Stimulated activated CD8-positive, alpha-beta memory T cell treated with anti-CD3 and anti-CD28 coated beads, Interleukin-4, amount 100 ng/mL, for 4 hours (primary cell): ENCODE results near the gene KDM4C.

Source experiments
- DNase-seq, 2 donors: peaks; one replicate each; pipeline ENCODE4 v3.0.0-alpha.2; 2020; ENCODE audit warnings: low read depth in 2 of 2, low spot score in 1 of 2

Gene KDM4C

GRCh38 chr9:6899274-6899673 lies 141.5 kb downstream of the KDM4C start:
- DNase-seq = no peak

GRCh38 chr9:6900440-6900883 lies 142.7 kb downstream of the KDM4C start:
- DNase-seq = no peak

- DNase-seq = no peak
Observed at GRCh38 chr9:6901180-6901579, 143.4 kb downstream of the KDM4C start.

GRCh38 chr9:6902423-6902822 lies 144.7 kb downstream of the KDM4C start:
- no peak for DNase-seq

- DNase-seq = no peak
Observed at GRCh38 chr9:6904371-6904770, 146.6 kb downstream of the KDM4C start.

GRCh38 chr9:6905850-6906375 lies 148.1 kb downstream of the KDM4C start:
- DNase-seq = no peak

GRCh38 chr9:6907772-6908381 lies 150.1 kb downstream of the KDM4C start:
- no peak for DNase-seq

GRCh38 chr9:6909181-6909580 lies 151.4 kb downstream of the KDM4C start:
- DNase-seq = no peak

GRCh38 chr9:6910032-6910431 lies 152.3 kb downstream of the KDM4C start:
- no peak for DNase-seq

- DNase-seq = no peak
Observed at GRCh38 chr9:6910497-6910896, 152.7 kb downstream of the KDM4C start.

GRCh38 chr9:6911901-6912638 lies 154.3 kb downstream of the KDM4C start:
- no peak for DNase-seq

- DNase-seq = no peak
Observed at GRCh38 chr9:6915635-6916034, 157.9 kb downstream of the KDM4C start.

GRCh38 chr9:6917162-6917561 lies 159.4 kb downstream of the KDM4C start:
- no peak for DNase-seq

- DNase-seq = no peak
Observed at GRCh38 chr9:6920041-6920440, 162.3 kb downstream of the KDM4C start.

GRCh38 chr9:6921315-6921714 lies 163.5 kb downstream of the KDM4C start:
- no peak for DNase-seq

GRCh38 chr9:6922124-6922676 lies 164.4 kb downstream of the KDM4C start:
- DNase-seq = no peak

GRCh38 chr9:6922680-6923079 lies 164.9 kb downstream of the KDM4C start:
- no peak for DNase-seq

GRCh38 chr9:6923086-6923485 lies 165.3 kb downstream of the KDM4C start:
- no peak for DNase-seq

- no peak for DNase-seq
Observed at GRCh38 chr9:6924149-6924548, 166.4 kb downstream of the KDM4C start.

GRCh38 chr9:6924988-6925563 lies 167.3 kb downstream of the KDM4C start:
- no peak for DNase-seq

GRCh38 chr9:6925836-6926235 lies 168.1 kb downstream of the KDM4C start:
- no peak for DNase-seq

- DNase-seq = no peak
Observed at GRCh38 chr9:6926436-6926835, 168.7 kb downstream of the KDM4C start.
